DOHH2 (cell line): ENCODE results near the gene PRAMEF17.
"Not testable (repeated sequence)": the region's sequence is repeated elsewhere in the genome, so short reads cannot be mapped to it uniquely, and the experiment has no call there.

Source experiments
- EZH2phosphoT487 ChIP-seq: fragments of 200-600 bp; sonication (generic); IDR thresholded peaks from 2 replicates; pipeline ENCODE4 v1.6.1; 2017; ENCODE audit warnings: borderline replicate concordance, mild to moderate bottlenecking, antibody characterized with exemption, low read length, moderate library complexity, mixed read lengths
- TF ChIP-seq, protein P1 (sequence below): fragments of 200-600 bp; sonication (generic); IDR thresholded peaks from one replicate; pipeline ENCODE4 v1.5.1; 2014; ENCODE audit warnings: antibody characterized with exemption, mild to moderate bottlenecking, low read depth, low read length; ENCODE audit not compliant: poor library complexity, severe bottlenecking

DNA sequence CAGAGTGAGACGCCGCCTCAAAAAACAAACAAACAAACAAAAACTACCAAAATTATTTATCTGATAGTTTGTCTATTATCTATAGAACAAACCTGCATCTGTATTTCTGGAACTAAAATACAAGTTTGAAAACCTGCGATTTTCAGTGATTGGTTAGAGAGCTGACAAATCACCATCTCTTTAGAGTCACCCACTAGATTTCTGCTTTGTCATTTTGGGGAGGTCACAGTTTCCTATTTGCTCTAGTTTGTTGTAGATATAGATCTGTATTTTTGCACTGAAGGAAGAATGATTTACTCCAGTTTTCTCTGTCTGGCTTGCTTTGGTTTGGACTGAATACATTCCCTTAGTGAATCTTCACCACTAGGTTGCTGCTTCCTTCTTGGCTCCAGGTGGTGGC, 22.9 kb upstream of the PRAMEF17 start:
- TF ChIP-seq, protein P1, sequence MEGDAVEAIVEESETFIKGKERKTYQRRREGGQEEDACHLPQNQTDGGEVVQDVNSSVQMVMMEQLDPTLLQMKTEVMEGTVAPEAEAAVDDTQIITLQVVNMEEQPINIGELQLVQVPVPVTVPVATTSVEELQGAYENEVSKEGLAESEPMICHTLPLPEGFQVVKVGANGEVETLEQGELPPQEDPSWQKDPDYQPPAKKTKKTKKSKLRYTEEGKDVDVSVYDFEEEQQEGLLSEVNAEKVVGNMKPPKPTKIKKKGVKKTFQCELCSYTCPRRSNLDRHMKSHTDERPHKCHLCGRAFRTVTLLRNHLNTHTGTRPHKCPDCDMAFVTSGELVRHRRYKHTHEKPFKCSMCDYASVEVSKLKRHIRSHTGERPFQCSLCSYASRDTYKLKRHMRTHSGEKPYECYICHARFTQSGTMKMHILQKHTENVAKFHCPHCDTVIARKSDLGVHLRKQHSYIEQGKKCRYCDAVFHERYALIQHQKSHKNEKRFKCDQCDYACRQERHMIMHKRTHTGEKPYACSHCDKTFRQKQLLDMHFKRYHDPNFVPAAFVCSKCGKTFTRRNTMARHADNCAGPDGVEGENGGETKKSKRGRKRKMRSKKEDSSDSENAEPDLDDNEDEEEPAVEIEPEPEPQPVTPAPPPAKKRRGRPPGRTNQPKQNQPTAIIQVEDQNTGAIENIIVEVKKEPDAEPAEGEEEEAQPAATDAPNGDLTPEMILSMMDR, result not testable (repeated sequence)
- not testable (repeated sequence) for TF ChIP-seq EZH2phosphoT487
